PC-9 (cell line): Measurements from ENCODE around the gene NFKBIE. TPM values are rescaled to one million over a fixed set of nuclear protein-coding genes. Genes with fewer than 3 reads are reported as not detected.
"Not testable (repeated sequence)": the region's sequence is repeated elsewhere in the genome, so short reads cannot be mapped to it uniquely, and the experiment has no call there.

ENCODE experiments used
- BruUV-seq: library from RNA; stranded (reverse); fragments of 400-500 nt; replicated peaks from 2 replicates; lab custom pipeline; 2021; lab: Mats Ljungman, UMichigan
- CTCF ChIA-PET: fragments of 300-600 bp; sonication (Branson Sonifier 250); formaldehyde crosslinking; loops from one replicate; lab custom pipeline; 2022; ENCODE audit warnings: antibody characterized with exemption; lab: Charles Lee
- POLR2A ChIA-PET: fragments of 300-600 bp; sonication (Branson Sonifier 250); formaldehyde crosslinking; loops from one replicate; lab custom pipeline; 2022; ENCODE audit warnings: antibody characterized with exemption; ENCODE audit not compliant: unreplicated experiment; lab: Charles Lee
- DNase-seq, 2 experiments: peaks; one replicate each; pipeline versions ENCODE4 v3.0.0 to v3.0.0-alpha.2; 2015 to 2022; ENCODE audit warnings: mixed read lengths in 1 of 2
- H2AFZ ChIP-seq: fragments of 200-600 bp; sonication (generic); 2 replicates; pipeline ENCODE4 v1.8.1; 2017; ENCODE audit warnings: antibody characterized with exemption
- H3F3A ChIP-seq: fragments of 200-600 bp; sonication (generic); 2 replicates; pipeline ENCODE4 v1.8.1; 2017; ENCODE audit warnings: antibody characterized with exemption, mild to moderate bottlenecking, low read depth; ENCODE audit not compliant: insufficient read depth
- H3K27ac ChIP-seq: fragments of 200-600 bp; sonication (generic); 2 replicates; pipeline ENCODE4 v1.6.1; 2016; ENCODE audit warnings: mixed run types
- H3K27me3 ChIP-seq: fragments of 200-600 bp; sonication (generic); 2 replicates; pipeline ENCODE4 v1.6.1; 2016; ENCODE audit warnings: low read depth, mixed run types; ENCODE audit not compliant: insufficient read depth
- H3K36me3 ChIP-seq: fragments of 200-600 bp; sonication (generic); 2 replicates; pipeline ENCODE4 v1.6.1; 2016; ENCODE audit warnings: low read depth, mixed run types
- H3K4me1 ChIP-seq: fragments of 200-600 bp; sonication (generic); replicated peaks from 2 replicates; pipeline ENCODE4 v1.6.1; 2016; ENCODE audit warnings: mixed run types; ENCODE audit not compliant: insufficient read depth
- H3K4me2 ChIP-seq: fragments of 200-600 bp; sonication (generic); 2 replicates; pipeline ENCODE4 v1.6.1; 2017; ENCODE audit warnings: mixed run types
- H3K4me3 ChIP-seq: fragments of 200-600 bp; sonication (generic); 2 replicates; pipeline ENCODE4 v1.6.1; 2016; ENCODE audit warnings: mixed run types
- H3K79me2 ChIP-seq: fragments of 200-600 bp; sonication (generic); 2 replicates; pipeline ENCODE4 v1.6.1; 2017; ENCODE audit warnings: low read depth, mixed run types
- H3K9me2 ChIP-seq: fragments of 200-600 bp; sonication (generic); 2 replicates; pipeline ENCODE4 v1.8.1; 2017; ENCODE audit warnings: mild to moderate bottlenecking; ENCODE audit not compliant: insufficient read depth
- H3K9me3 ChIP-seq: fragments of 200-600 bp; sonication (generic); 2 replicates; pipeline ENCODE4 v1.8.1; 2016; ENCODE audit warnings: low read depth; ENCODE audit not compliant: insufficient read depth
- H4K20me1 ChIP-seq: fragments of 200-600 bp; sonication (generic); 2 replicates; pipeline ENCODE4 v1.8.1; 2017; ENCODE audit not compliant: insufficient read depth
- CTCF ChIP-seq: fragments of 200-600 bp; sonication (generic); conservative IDR thresholded peaks from 2 replicates; pipeline ENCODE4 v1.6.1; 2017; ENCODE audit warnings: mixed run types, antibody characterized with exemption, mild to moderate bottlenecking, moderate library complexity
- EZH2 ChIP-seq: fragments of 200-600 bp; sonication (generic); IDR thresholded peaks from 2 replicates; pipeline ENCODE4 v1.8.0; 2017; ENCODE audit warnings: antibody characterized with exemption, low read depth
- intact Hi-C: fragments of 100-400 bp; cut with micrococcal nuclease; formaldehyde crosslinking; loops from one replicate; pipeline ENCODE4 v1.10.0; 2022; ENCODE audit not compliant: unreplicated experiment
- total RNA-seq: library from RNA; stranded (reverse); gene quantifications from 2 replicates; pipeline ENCODE4 v1.2.3, GENCODE V29; 2021

NFKBIE gene
- total RNA-seq, 1 experiment from 2014 or later = 7.6 TPM

GRCh38 chr6:44234101-44235025 is 31.0 kb downstream of the NFKBIE start:
- Histone ChIP-seq H3K4me1 (peaks cover 17% of the 10 kb centered on the region), H2AFZ (no peak overlapping the region), H3K27ac (no peak overlapping the region), H3K27me3 (no peaks in the 10 kb centered on the region), H3K9me2 (no peaks in the 10 kb centered on the region), H3F3A (peaks cover 27% of the 10 kb centered on the region), H3K79me2 (no peaks in the 10 kb centered on the region), H3K9me3 (no peaks in the 10 kb centered on the region), H4K20me1 (no peaks in the 10 kb centered on the region), H3K4me2 (no peak overlapping the region), H3K36me3 (no peaks in the 10 kb centered on the region), H3K4me3 (no peak overlapping the region)
- CTCF ChIA-PET = interaction anchor here (0.5 to 1.3 kb wide), 5 partner anchors 10 to 141 kb away, joined by 3 to 8 read pairs (median 3); partner anchors contain the start of gene SLC29A1
- BruUV-seq = no TSS peak
- intact Hi-C loops = loop anchor here (1.0 kb wide), 3 partner anchors 10 to 138 kb away; no protein-coding TSS in a partner anchor
- DNase-seq = peak; percentile 34 to 57
- TF ChIP-seq CTCF (peak; percentile 81), EZH2 (no peak)
- POLR2A ChIA-PET = no interaction called here

GRCh38 chr6:44233567-44234100 is 31.7 kb downstream of the NFKBIE start:
- H3F3A ChIP-seq = peaks cover 25% of the 10 kb centered on the region
- no peaks in the 10 kb centered on the region for H3K79me2 ChIP-seq
- no TSS peak for BruUV-seq
- H3K4me3 ChIP-seq = no peak overlapping the region
- no peak overlapping the region for H3K4me2 ChIP-seq
- no peaks in the 10 kb centered on the region for H3K9me3 ChIP-seq
- H4K20me1 ChIP-seq = no peaks in the 10 kb centered on the region
- intact Hi-C loops = loop anchor here (1.0 kb wide), 3 partner anchors 9 to 137 kb away; no protein-coding TSS in a partner anchor
- no peak overlapping the region for H2AFZ ChIP-seq
- DNase-seq = no peak
- POLR2A ChIA-PET = no interaction called here
- no peak overlapping the region for H3K27ac ChIP-seq
- H3K4me1 ChIP-seq = peaks cover 17% of the 10 kb centered on the region
- no peaks in the 10 kb centered on the region for H3K27me3 ChIP-seq
- H3K9me2 ChIP-seq = no peaks in the 10 kb centered on the region
- TF ChIP-seq CTCF = no peak
- TF ChIP-seq EZH2 = no peak
- CTCF ChIA-PET = interaction anchor here (1.0 kb wide), 1 partner anchor 26 kb away, joined by 3 read pairs; no protein-coding TSS in a partner anchor
- H3K36me3 ChIP-seq = no peaks in the 10 kb centered on the region

- POLR2A ChIA-PET = no interaction called here
- Histone ChIP-seq H3K36me3 (no peaks in the 10 kb centered on the region), H3K27ac (no peak overlapping the region), H4K20me1 (no peaks in the 10 kb centered on the region), H3K4me2 (no peak overlapping the region), H2AFZ (no peak overlapping the region), H3K79me2 (no peaks in the 10 kb centered on the region), H3K9me2 (no peaks in the 10 kb centered on the region), H3K4me1 (peaks cover 17% of the 10 kb centered on the region), H3F3A (peaks cover 18% of the 10 kb centered on the region), H3K4me3 (no peak overlapping the region), H3K27me3 (no peaks in the 10 kb centered on the region), H3K9me3 (no peaks in the 10 kb centered on the region)
- CTCF ChIA-PET = no interaction called here
- DNase-seq = peak in 1 of 2 experiments; percentile 1
- intact Hi-C loops = no loop called here
- no peak for TF ChIP-seq CTCF
- no peak for TF ChIP-seq EZH2
- no TSS peak for BruUV-seq
These were observed 32.4 kb downstream of the NFKBIE start for GRCh38 chr6:44232676-44233566.

GRCh38 chr6:44231426-44231825 is 33.9 kb downstream of the NFKBIE start:
- H3K27ac ChIP-seq, H3F3A ChIP-seq, H3K27me3 ChIP-seq, POLR2A ChIA-PET, H3K4me1 ChIP-seq, H2AFZ ChIP-seq, H3K4me2 ChIP-seq, H4K20me1 ChIP-seq, H3K79me2 ChIP-seq, H3K9me3 ChIP-seq, CTCF ChIA-PET, H3K9me2 ChIP-seq, BruUV-seq, intact Hi-C loops, H3K4me3 ChIP-seq, H3K36me3 ChIP-seq: not testable (repeated sequence)
- peak in 1 of 2 experiments; percentile 5 for DNase-seq
